Endothelial cell of umbilical vein (primary cell): ENCODE data around the gene PARD3B. TPM values are rescaled to one million over a fixed set of nuclear protein-coding genes. Genes with fewer than 3 reads are reported as not detected.

ENCODE experiments used
- BruUV-seq: library from RNA; stranded (reverse); fragments of 400-500 nt; replicated peaks from 2 replicates; lab custom pipeline; 2021; lab: Mats Ljungman, UMichigan
- CTCF ChIA-PET: fragments of 300-600, 350-600 bp; sonication (Branson Sonifier 250); formaldehyde crosslinking; loops from one replicate; lab custom pipeline; 2021; ENCODE audit warnings: antibody characterized with exemption, inconsistent platforms; lab: Charles Lee
- POLR2A ChIA-PET: fragments of 300-600, 350-600 bp; sonication (Branson Sonifier 250); formaldehyde crosslinking; loops from one replicate; lab custom pipeline; 2021; ENCODE audit warnings: antibody characterized with exemption, inconsistent platforms; lab: Charles Lee
- DNase-seq: peaks from one replicate; pipeline ENCODE4 v3.0.0-alpha.2; 2011; ENCODE audit warnings: low read depth, low spot score
- FAIRE-seq: peaks from 2 replicates; lab custom pipeline; 2011; peaks lifted over from hg19 to GRCh38; lab: Jason Lieb, UNC
- H2AFZ ChIP-seq: 2 replicates; pipeline ENCODE4 v1.6.0; 2012; ENCODE audit warnings: low read depth, low read length, control low read depth, inconsistent platforms
- H3K27ac ChIP-seq: 2 replicates; pipeline ENCODE4 v1.5.1; 2011; ENCODE audit warnings: low read depth, mild to moderate bottlenecking, control low read depth, low read length, moderate library complexity; ENCODE audit not compliant: insufficient read depth
- H3K27me3 ChIP-seq, 2 experiments: 2 replicates each; pipeline versions ENCODE4 v1.6.0 to v1.6.1; 2011; ENCODE audit warnings: low read length in 2 of 2, mixed read lengths in 1 of 2; ENCODE audit not compliant: control insufficient read depth in 2 of 2, insufficient read depth in 2 of 2
- H3K36me3 ChIP-seq, 2 experiments: 2 replicates in 1 of 2; 3 replicates in 1 of 2; pipeline ENCODE4 v1.5.1; 2011; ENCODE audit warnings: low read length in 2 of 2, mild to moderate bottlenecking in 1 of 2, moderate library complexity in 1 of 2; ENCODE audit not compliant: control insufficient read depth in 2 of 2, insufficient read depth in 2 of 2; ENCODE audit errors: extremely low read depth in 1 of 2
- H3K4me1 ChIP-seq: 3 replicates; pipeline ENCODE4 v1.5.1; 2011; ENCODE audit warnings: mild to moderate bottlenecking, low read length; ENCODE audit not compliant: control insufficient read depth, insufficient read depth; ENCODE audit errors: extremely low read depth
- H3K4me2 ChIP-seq: 2 replicates; pipeline ENCODE4 v1.6.1; 2011; ENCODE audit warnings: low read length, control low read depth, mixed read lengths; ENCODE audit not compliant: insufficient read depth
- H3K4me3 ChIP-seq, 3 experiments: fragments of 200-600 bp in 1 of 3; sonication (generic), shearing (Covaris generic) in 1 of 3; replicated peaks in 1 of 3; 2 replicates each; pipeline ENCODE4 v1.5.1; 2011 to 2016; ENCODE audit warnings: control low read depth in 3 of 3, low read length in 3 of 3, mild to moderate bottlenecking in 2 of 3, inconsistent platforms in 1 of 3, low read depth in 1 of 3, moderate library complexity in 1 of 3; ENCODE audit not compliant: insufficient read depth in 1 of 3
- H3K79me2 ChIP-seq: 2 replicates; pipeline ENCODE4 v1.6.0; 2012; ENCODE audit warnings: low read length, inconsistent platforms; ENCODE audit not compliant: control insufficient read depth, insufficient read depth
- H3K9ac ChIP-seq: replicated peaks from 2 replicates; pipeline ENCODE3; 2011; ENCODE audit warnings: low read length, control low read depth; ENCODE audit not compliant: insufficient read depth; ENCODE audit errors: extremely low read depth
- H3K9me1 ChIP-seq: replicated peaks from 3 replicates; pipeline ENCODE4 v1.6.0; 2011; ENCODE audit warnings: mild to moderate bottlenecking, low read length; ENCODE audit not compliant: control insufficient read depth, insufficient read depth; ENCODE audit errors: extremely low read depth
- H3K9me3 ChIP-seq: replicated peaks from 2 replicates; pipeline ENCODE4 v1.5.1; 2012; ENCODE audit warnings: low read length, inconsistent platforms; ENCODE audit not compliant: control insufficient read depth, insufficient read depth
- H4K20me1 ChIP-seq: replicated peaks from 2 replicates; pipeline ENCODE3; 2011; ENCODE audit warnings: mild to moderate bottlenecking, low read length; ENCODE audit not compliant: control insufficient read depth, insufficient read depth; ENCODE audit errors: extremely low read depth
- EZH2 ChIP-seq: IDR thresholded peaks from 2 replicates; pipeline ENCODE4 v1.6.1; 2012; ENCODE audit warnings: borderline replicate concordance, low read depth, mild to moderate bottlenecking, moderate library complexity, low read length, inconsistent platforms; ENCODE audit not compliant: severe bottlenecking
- FOS ChIP-seq: IDR thresholded peaks from 2 replicates; pipeline ENCODE4 v1.6.1; 2011; ENCODE audit warnings: mild to moderate bottlenecking, low read length, moderate library complexity, borderline replicate concordance; ENCODE audit not compliant: insufficient read depth
- GATA2 ChIP-seq: IDR thresholded peaks from 2 replicates; pipeline ENCODE4 v1.7.0; 2011; ENCODE audit warnings: low read depth, mild to moderate bottlenecking, moderate library complexity, mixed read lengths, low read length; ENCODE audit not compliant: insufficient read length, insufficient read depth
- JUN ChIP-seq: IDR thresholded peaks from 2 replicates; pipeline ENCODE4 v1.6.1; 2011; ENCODE audit warnings: borderline replicate concordance, low read depth; ENCODE audit not compliant: insufficient read length, insufficient read depth
- MYC ChIP-seq: IDR thresholded peaks from one replicate; pipeline ENCODE4 v1.6.1; 2011; ENCODE audit warnings: mild to moderate bottlenecking, low read depth, low read length
- POLR2A ChIP-seq: IDR thresholded peaks from 2 replicates; pipeline ENCODE4 v1.6.1; 2012; ENCODE audit warnings: low read depth, mild to moderate bottlenecking, control low read depth, low read length
- POLR2AphosphoS5 ChIP-seq: IDR thresholded peaks from 2 replicates; pipeline ENCODE4 v1.6.1; 2012; ENCODE audit warnings: low read depth, mild to moderate bottlenecking, control low read depth, low read length, moderate library complexity; ENCODE audit not compliant: insufficient read depth
- dilution Hi-C: fragments of 300-500 bp; cut with MboI; formaldehyde crosslinking; loops from one replicate; pipeline ENCODE4 v1.15.0; 2019; ENCODE audit warnings: low sequenced_read_pairs; ENCODE audit not compliant: extremely low pct_ligation_motif_present
- intact Hi-C: fragments of 100-400 bp; cut with micrococcal nuclease; formaldehyde crosslinking; loops from one replicate; pipeline ENCODE4 v1.10.0; 2022
- polyA plus RNA-seq, 4 experiments: library from polyadenylated mRNA; depleted of rRNA in 3 of 4; stranded (reverse) in 3 of 4; unstranded in 1 of 4; fragments of >200 nt; gene quantifications; 2 replicates each; pipeline versions ENCODE4 v1.2.1 to v1.2.3, GENCODE V29; 2011 to 2012; ENCODE audit warnings: missing spikeins in 1 of 4
- total RNA-seq: library from RNA; stranded (reverse); gene quantifications from 2 replicates; pipeline ENCODE4 v1.2.3, GENCODE V29; 2021
- TF ChIP-seq, protein P1 (sequence below), 2 donors: IDR thresholded peaks; 1 replicate in 1 of 2; 2 replicates in 1 of 2; pipeline ENCODE4 v1.5.1; 2011; ENCODE audit warnings: low read length in 2 of 2, mild to moderate bottlenecking in 2 of 2, moderate library complexity in 2 of 2, control low read depth in 1 of 2, inconsistent platforms in 1 of 2, low read depth in 1 of 2; ENCODE audit not compliant: insufficient read depth in 1 of 2; ENCODE audit errors: extremely low read depth in 1 of 2
- TF ChIP-seq, protein P2 (sequence below): IDR thresholded peaks from 2 replicates; pipeline ENCODE4 v1.6.1; 2011; ENCODE audit not compliant: insufficient read depth, insufficient read length

The PARD3B gene
- total and polyA plus RNA-seq, 2 donors (not counting 3 experiments of a cell fraction or from before 2014, with no cell fraction given), result 2.2 to 30.9 TPM

DNA sequence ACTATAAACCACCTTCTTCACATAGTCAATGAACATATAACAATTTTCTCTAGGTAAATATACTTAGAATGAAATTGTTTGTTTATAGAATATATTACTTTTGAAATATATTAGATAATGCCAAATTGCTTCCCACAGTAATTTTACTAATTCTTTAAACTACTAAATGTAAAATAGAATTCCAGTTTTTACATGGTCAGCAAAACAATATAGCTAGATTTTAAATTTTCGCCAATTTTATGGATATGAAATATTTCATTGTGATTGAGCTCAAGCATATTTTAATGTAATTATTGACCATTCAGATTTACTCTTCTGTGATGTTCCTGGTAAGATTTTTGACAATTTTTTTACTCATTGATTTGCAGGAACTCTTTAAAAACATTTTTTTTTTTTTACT, 444.6 kb downstream of the PARD3B start:
- no peaks in the 10 kb centered on the region for H3K36me3 ChIP-seq
- CTCF ChIA-PET, result interaction anchor here (0.7 kb wide), 1 partner anchor 207 kb away, joined by 3 read pairs; no protein-coding TSS in a partner anchor
- dilution Hi-C loops (no loop called here), intact Hi-C loops (no loop called here)
- no peak overlapping the region for H2AFZ ChIP-seq
- H3K4me1 ChIP-seq, result no peaks in the 10 kb centered on the region
- FAIRE-seq (no peak), DNase-seq (no peak)
- H3K4me3 ChIP-seq, result no peak overlapping the region
- no peak overlapping the region for H3K27ac ChIP-seq
- no peaks in the 10 kb centered on the region for H3K79me2 ChIP-seq
- H3K4me2 ChIP-seq, result no peak overlapping the region
- POLR2A ChIA-PET, result no interaction called here
- H3K9me1 ChIP-seq, result no peaks in the 10 kb centered on the region
- no peaks in the 10 kb centered on the region for H3K9me3 ChIP-seq
- TF ChIP-seq POLR2AphosphoS5, result no peak
- TF ChIP-seq EZH2, result no peak
- TF ChIP-seq, protein P1, sequence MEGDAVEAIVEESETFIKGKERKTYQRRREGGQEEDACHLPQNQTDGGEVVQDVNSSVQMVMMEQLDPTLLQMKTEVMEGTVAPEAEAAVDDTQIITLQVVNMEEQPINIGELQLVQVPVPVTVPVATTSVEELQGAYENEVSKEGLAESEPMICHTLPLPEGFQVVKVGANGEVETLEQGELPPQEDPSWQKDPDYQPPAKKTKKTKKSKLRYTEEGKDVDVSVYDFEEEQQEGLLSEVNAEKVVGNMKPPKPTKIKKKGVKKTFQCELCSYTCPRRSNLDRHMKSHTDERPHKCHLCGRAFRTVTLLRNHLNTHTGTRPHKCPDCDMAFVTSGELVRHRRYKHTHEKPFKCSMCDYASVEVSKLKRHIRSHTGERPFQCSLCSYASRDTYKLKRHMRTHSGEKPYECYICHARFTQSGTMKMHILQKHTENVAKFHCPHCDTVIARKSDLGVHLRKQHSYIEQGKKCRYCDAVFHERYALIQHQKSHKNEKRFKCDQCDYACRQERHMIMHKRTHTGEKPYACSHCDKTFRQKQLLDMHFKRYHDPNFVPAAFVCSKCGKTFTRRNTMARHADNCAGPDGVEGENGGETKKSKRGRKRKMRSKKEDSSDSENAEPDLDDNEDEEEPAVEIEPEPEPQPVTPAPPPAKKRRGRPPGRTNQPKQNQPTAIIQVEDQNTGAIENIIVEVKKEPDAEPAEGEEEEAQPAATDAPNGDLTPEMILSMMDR (IDR thresholded peaks at IDR 0.05; ENCODE audit: extremely low read depth in 1 of 2, insufficient read depth in 1 of 2, low read depth in 1 of 2, low read length in 2 of 2), result no peak
- TF ChIP-seq, protein P2, sequence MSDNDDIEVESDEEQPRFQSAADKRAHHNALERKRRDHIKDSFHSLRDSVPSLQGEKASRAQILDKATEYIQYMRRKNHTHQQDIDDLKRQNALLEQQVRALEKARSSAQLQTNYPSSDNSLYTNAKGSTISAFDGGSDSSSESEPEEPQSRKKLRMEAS, result no peak
- no peak for TF ChIP-seq GATA2
- no peak for TF ChIP-seq MYC
- no peak for TF ChIP-seq FOS
- TF ChIP-seq POLR2A, result no peak
- no peak for TF ChIP-seq JUN
- H3K27me3 ChIP-seq, result no peaks in the 10 kb centered on the region
- H3K9ac ChIP-seq, result no peak overlapping the region
- H4K20me1 ChIP-seq, result no peaks in the 10 kb centered on the region
- no TSS peak for BruUV-seq
